Natural killer cell (primary cell): Measurements from ENCODE around the gene LRP1B. TPM values are rescaled to one million over a fixed set of nuclear protein-coding genes. Genes with fewer than 3 reads are reported as not detected.

Experiments
- ATAC-seq, 3 donors: fragments of 150-1000 bp in 2 of 3; fragments of 200-7000 bp in 1 of 3; cut with Tn5 transposase; 1 replicate in 1 of 3; 2 replicates in 2 of 3; pipeline ENCODE4 v1.10.0; 2021; ENCODE audit warnings: mild to moderate bottlenecking in 2 of 3, moderate library complexity in 2 of 3
- DNase-seq, 2 donors: peaks; one replicate each; pipeline versions ENCODE4 v3.0.0 to v3.0.0-alpha.2; 2013 to 2021; ENCODE audit warnings: mixed read lengths in 1 of 2
- H3K27ac ChIP-seq: one replicate; pipeline ENCODE4 v1.5.1; 2013; ENCODE audit warnings: mild to moderate bottlenecking, low read length
- H3K27me3 ChIP-seq: one replicate; pipeline ENCODE4 v1.6.1; 2013; ENCODE audit warnings: low read length; ENCODE audit not compliant: control insufficient read depth, insufficient read depth
- H3K36me3 ChIP-seq: one replicate; pipeline ENCODE4 v1.6.1; 2013; ENCODE audit warnings: low read length; ENCODE audit not compliant: control insufficient read depth, insufficient read depth
- H3K4me1 ChIP-seq: one replicate; pipeline ENCODE4 v1.6.1; 2013; ENCODE audit warnings: low read length; ENCODE audit not compliant: control insufficient read depth, insufficient read depth
- H3K4me3 ChIP-seq: one replicate; pipeline ENCODE4 v1.5.1; 2013; ENCODE audit warnings: low read length
- H3K9me3 ChIP-seq: one replicate; pipeline ENCODE4 v1.6.1; 2013; ENCODE audit warnings: low read length; ENCODE audit not compliant: control insufficient read depth, insufficient read depth
- H3K27ac Mint-ChIP-seq, 2 donors: one replicate each; pipeline ENCODE4 v1.8.0; 2022; ENCODE audit warnings: mild to moderate bottlenecking in 2 of 2, mixed read lengths in 2 of 2, moderate library complexity in 1 of 2
- H3K27me3 Mint-ChIP-seq, 2 donors: one replicate each; pipeline ENCODE4 v1.8.0; 2022; ENCODE audit warnings: low read depth in 2 of 2, mixed read lengths in 2 of 2
- H3K36me3 Mint-ChIP-seq: one replicate; pipeline ENCODE4 v1.8.0; 2022; ENCODE audit warnings: mixed read lengths
- H3K4me1 Mint-ChIP-seq, 2 donors: one replicate each; pipeline ENCODE4 v1.8.0; 2022; ENCODE audit warnings: mixed read lengths in 2 of 2
- H3K4me3 Mint-ChIP-seq: one replicate; pipeline ENCODE4 v1.8.0; 2022; ENCODE audit warnings: mild to moderate bottlenecking, moderate library complexity, mixed read lengths
- H3K9me3 Mint-ChIP-seq, 2 donors: one replicate each; pipeline ENCODE4 v1.8.0; 2022; ENCODE audit warnings: mixed read lengths in 2 of 2
- WGBS: methylation state at CpG from one replicate; pipeline ENCODE4 v1.1.7; 2013; ENCODE audit warnings: missing lambda C conversion rate; ENCODE audit not compliant: insufficient coverage; 5-methylcytosine and 5-hydroxymethylcytosine counted together
- intact Hi-C: fragments of 100-400 bp; cut with micrococcal nuclease; formaldehyde crosslinking; loops from one replicate; pipeline ENCODE4 v1.14.2; 2022
- total RNA-seq, 4 donors: library from RNA; stranded (reverse); fragments of 120-200 nt in 1 of 4; gene quantifications; one replicate each; pipeline versions ENCODE4 v1.2.3 to v1.2.4, GENCODE V29; 2013 to 2022
- TF ChIP-seq, protein P1 (sequence below): fragments of 200-600 bp; IDR thresholded peaks from one replicate; pipeline ENCODE4 v1.8.0; 2022; ENCODE audit warnings: antibody characterized with exemption

LRP1B gene
- total RNA-seq, 3 donors from 2014 or later (not counting 1 experiment from before 2014, with no cell fraction given), result 0.05 TPM; not detected in 2

DNA sequence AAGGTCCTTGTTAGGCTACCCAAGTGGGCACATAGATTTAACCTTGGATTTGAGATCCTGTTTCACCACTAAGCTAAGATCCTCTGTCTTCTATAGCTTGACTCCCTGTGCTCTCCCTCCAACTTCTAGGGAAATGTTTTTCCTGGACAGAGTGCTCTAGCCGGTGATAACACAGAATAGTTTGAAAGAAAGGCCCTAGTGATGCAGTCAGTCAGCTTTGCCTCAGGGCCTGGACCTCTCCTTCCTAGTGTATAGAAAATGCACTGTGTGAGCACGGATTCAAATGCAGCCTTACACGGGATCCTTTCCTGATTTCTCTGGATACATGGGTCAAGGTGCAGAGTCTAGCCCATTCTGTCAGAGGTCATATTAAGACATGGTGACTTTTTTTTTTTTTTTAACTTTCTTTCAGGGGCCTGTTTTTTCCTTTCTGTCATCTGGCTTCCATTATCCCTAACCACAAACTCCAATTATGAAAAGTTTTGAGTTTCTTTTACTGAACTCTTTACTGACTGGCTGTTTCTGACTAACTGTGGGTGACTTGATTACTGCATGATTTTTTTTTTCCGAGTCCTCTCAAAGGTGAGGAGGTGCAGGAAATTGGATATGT, 122.6 kb downstream of the LRP1B start:
- Mint-ChIP-seq H3K4me3 (no peak overlapping the region), H3K9me3 (peaks cover 2 to 11% of the 10 kb centered on the region in 2 donors), H3K27me3 (no peaks in the 10 kb centered on the region), H3K4me1 (no peaks in the 10 kb centered on the region), H3K27ac (no peak overlapping the region), H3K36me3 (no peaks in the 10 kb centered on the region)
- TF ChIP-seq, protein P1, sequence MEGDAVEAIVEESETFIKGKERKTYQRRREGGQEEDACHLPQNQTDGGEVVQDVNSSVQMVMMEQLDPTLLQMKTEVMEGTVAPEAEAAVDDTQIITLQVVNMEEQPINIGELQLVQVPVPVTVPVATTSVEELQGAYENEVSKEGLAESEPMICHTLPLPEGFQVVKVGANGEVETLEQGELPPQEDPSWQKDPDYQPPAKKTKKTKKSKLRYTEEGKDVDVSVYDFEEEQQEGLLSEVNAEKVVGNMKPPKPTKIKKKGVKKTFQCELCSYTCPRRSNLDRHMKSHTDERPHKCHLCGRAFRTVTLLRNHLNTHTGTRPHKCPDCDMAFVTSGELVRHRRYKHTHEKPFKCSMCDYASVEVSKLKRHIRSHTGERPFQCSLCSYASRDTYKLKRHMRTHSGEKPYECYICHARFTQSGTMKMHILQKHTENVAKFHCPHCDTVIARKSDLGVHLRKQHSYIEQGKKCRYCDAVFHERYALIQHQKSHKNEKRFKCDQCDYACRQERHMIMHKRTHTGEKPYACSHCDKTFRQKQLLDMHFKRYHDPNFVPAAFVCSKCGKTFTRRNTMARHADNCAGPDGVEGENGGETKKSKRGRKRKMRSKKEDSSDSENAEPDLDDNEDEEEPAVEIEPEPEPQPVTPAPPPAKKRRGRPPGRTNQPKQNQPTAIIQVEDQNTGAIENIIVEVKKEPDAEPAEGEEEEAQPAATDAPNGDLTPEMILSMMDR, result no peak
- WGBS, result 89% methylated on average over 3 of the region's 4 CpGs
- Histone ChIP-seq H3K36me3 (no peaks in the 10 kb centered on the region), H3K9me3 (no peaks in the 10 kb centered on the region), H3K27ac (no peak overlapping the region), H3K4me3 (no peak overlapping the region), H3K4me1 (no peaks in the 10 kb centered on the region), H3K27me3 (no peaks in the 10 kb centered on the region)
- ATAC-seq (no peak), DNase-seq (no peak)
- intact Hi-C loops, result no loop called here

DNA sequence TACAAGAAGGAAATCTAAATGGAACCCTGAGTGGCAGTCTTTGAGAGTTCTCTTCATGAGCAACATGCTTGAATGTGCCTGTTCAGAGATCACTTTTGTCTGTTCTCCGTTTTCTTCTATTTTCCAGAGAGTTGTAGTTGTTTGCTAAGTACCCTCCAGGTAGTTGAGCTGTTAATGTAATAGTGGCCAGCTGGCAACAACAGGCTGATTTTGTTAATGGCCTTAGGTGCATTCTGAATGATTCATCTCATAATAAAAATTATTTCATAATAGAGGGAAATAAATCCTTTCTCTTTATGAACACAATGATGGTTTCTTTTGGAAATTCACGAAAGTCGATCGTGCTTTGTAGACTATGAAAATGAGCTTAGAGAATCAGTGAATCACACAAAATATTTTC, 136.8 kb downstream of the LRP1B start:
- Histone ChIP-seq H3K27ac (no peak overlapping the region), H3K9me3 (peaks cover 3% of the 10 kb centered on the region), H3K36me3 (no peaks in the 10 kb centered on the region), H3K27me3 (no peaks in the 10 kb centered on the region), H3K4me1 (no peaks in the 10 kb centered on the region), H3K4me3 (no peak overlapping the region)
- Mint-ChIP-seq H3K27me3 (no peaks in the 10 kb centered on the region), H3K4me3 (no peak overlapping the region), H3K4me1 (no peaks in the 10 kb centered on the region), H3K36me3 (no peaks in the 10 kb centered on the region), H3K27ac (no peak overlapping the region), H3K9me3 (peaks cover 5 to 6% of the 10 kb centered on the region in 2 donors)
- no peak for DNase-seq
- intact Hi-C loops, result no loop called here
- 60% methylated on average over 1 of the region's 4 CpGs for WGBS
- TF ChIP-seq, protein P1, result no peak
- ATAC-seq, result no peak

DNA sequence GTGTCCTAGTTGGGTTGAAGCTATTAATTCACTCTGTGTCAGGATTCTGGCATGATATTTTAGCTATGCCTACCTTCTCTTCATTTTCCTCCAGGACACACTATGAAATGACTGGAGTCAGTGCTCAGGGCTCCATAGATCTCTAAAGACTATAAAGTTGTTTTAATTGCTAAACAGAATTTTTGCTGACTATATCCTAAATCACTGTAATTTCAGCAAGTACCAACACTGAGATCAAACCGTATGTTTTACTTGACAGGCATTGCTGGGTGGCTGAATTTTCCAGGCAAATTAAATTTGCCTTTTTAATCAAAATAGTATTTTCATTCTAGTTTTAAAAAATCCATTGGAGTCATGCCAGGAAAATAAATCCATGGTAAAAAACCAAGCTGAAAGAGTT, 138.1 kb downstream of the LRP1B start:
- Mint-ChIP-seq H3K4me1 (no peaks in the 10 kb centered on the region), H3K36me3 (no peaks in the 10 kb centered on the region), H3K27me3 (no peaks in the 10 kb centered on the region), H3K9me3 (peaks cover 5 to 6% of the 10 kb centered on the region in 2 donors), H3K4me3 (no peak overlapping the region), H3K27ac (no peak overlapping the region)
- H3K4me3 ChIP-seq, result no peak overlapping the region
- peaks cover 3% of the 10 kb centered on the region for H3K9me3 ChIP-seq
- intact Hi-C loops, result no loop called here
- DNase-seq (no peak), ATAC-seq (no peak)
- no peaks in the 10 kb centered on the region for H3K36me3 ChIP-seq
- TF ChIP-seq, protein P1, result no peak
- H3K27me3 ChIP-seq, result no peaks in the 10 kb centered on the region
- H3K4me1 ChIP-seq, result no peaks in the 10 kb centered on the region
- WGBS, result 100% methylated on average over 1 of the region's 1 CpG
- no peak overlapping the region for H3K27ac ChIP-seq

GRCh38 chr2:141968433-141968832, 162.4 kb downstream of the LRP1B start:
- no peaks in the 10 kb centered on the region for H3K27me3 Mint-ChIP-seq

More at GRCh38 chr2:141968433-141968832, 162.4 kb downstream of the LRP1B start:
- no peaks in the 10 kb centered on the region for H3K36me3 ChIP-seq
- H3K36me3 Mint-ChIP-seq, result no peaks in the 10 kb centered on the region
- H3K27ac ChIP-seq, result no peak overlapping the region
- WGBS, result 68% methylated on average over 2 of the region's 2 CpGs
- DNase-seq, result no peak
- H3K27me3 ChIP-seq, result no peaks in the 10 kb centered on the region
- ATAC-seq, result no peak
- intact Hi-C loops, result no loop called here
- H3K4me1 ChIP-seq, result no peaks in the 10 kb centered on the region
- H3K4me1 Mint-ChIP-seq, result no peaks in the 10 kb centered on the region
- peaks cover 8 to 10% of the 10 kb centered on the region in 2 donors for H3K9me3 Mint-ChIP-seq
- TF ChIP-seq, protein P1, result no peak
- no peak overlapping the region for H3K4me3 Mint-ChIP-seq
- H3K27ac Mint-ChIP-seq, result no peak overlapping the region
- H3K4me3 ChIP-seq, result no peak overlapping the region
- H3K9me3 ChIP-seq, result no peaks in the 10 kb centered on the region
